K562 (cell line): ENCODE data around the gene SENP8. TPM values are rescaled to one million over a fixed set of nuclear protein-coding genes. Genes with fewer than 3 reads are reported as not detected.

ENCODE experiments used
- ATAC-seq: fragments of 200-7000 bp; cut with Tn5 transposase; 3 replicates; pipeline ENCODE4 v1.9.1; 2020; ENCODE audit warnings: moderate library complexity
- BruUV-seq: library from RNA; stranded (reverse); fragments of 400-500 nt; replicated peaks from 2 replicates; lab custom pipeline; 2021; lab: Mats Ljungman, UMichigan
- CTCF ChIA-PET: fragments of 300-600 bp; formaldehyde crosslinking; extraction: SDS; loops from one replicate; lab custom pipeline; 2021; ENCODE audit warnings: low intra/inter-chr PET ratio; lab: Yijun Ruan, JAX
- POLR2A ChIA-PET: fragments of 300-600, 350-650 bp; sonication (Branson Sonifier 250); formaldehyde crosslinking; extraction: SDS; loops from one replicate; lab custom pipeline; 2021; ENCODE audit warnings: antibody characterized with exemption, inconsistent platforms; lab: Yijun Ruan, JAX
- DNase-seq, 4 experiments: peaks; one replicate each; pipeline versions ENCODE4 v3.0.0 to v3.0.0-alpha.2; 2011 to 2018; ENCODE audit warnings: low spot score in 3 of 4, mixed read lengths in 3 of 4; ENCODE audit errors: extremely low read depth in 1 of 4
- FAIRE-seq: peaks from 2 replicates; lab custom pipeline; 2011; peaks lifted over from hg19 to GRCh38; lab: Jason Lieb, UNC
- H2AFZ ChIP-seq: 2 replicates; pipeline ENCODE4 v1.6.0; 2011; ENCODE audit warnings: low read depth, low read length, control low read depth, inconsistent platforms
- H3K27ac ChIP-seq: fragments of 200-600 bp; 3 replicates; pipeline ENCODE4 v1.8.0; 2011; ENCODE audit warnings: low read depth, mild to moderate bottlenecking, control low read depth, inconsistent platforms, low read length, moderate library complexity, mixed read lengths; ENCODE audit errors: extremely low read depth
- H3K27me3 ChIP-seq, 2 experiments: fragments of 300-600 bp in 1 of 2; 2 replicates in 1 of 2; 3 replicates in 1 of 2; pipeline versions ENCODE4 v1.6.0 to v1.8.0; 2011; ENCODE audit warnings: inconsistent platforms in 2 of 2, low read length in 2 of 2, mild to moderate bottlenecking in 1 of 2, mixed read lengths in 1 of 2, moderate library complexity in 1 of 2; ENCODE audit not compliant: control insufficient read depth in 2 of 2, insufficient read depth in 2 of 2
- H3K36me3 ChIP-seq: fragments of 300-600 bp; 3 replicates; pipeline ENCODE4 v1.8.0; 2011; ENCODE audit warnings: mild to moderate bottlenecking, low read length, inconsistent platforms; ENCODE audit not compliant: control insufficient read depth, insufficient read depth
- H3K4me1 ChIP-seq, 2 experiments: fragments of 200-600 bp in 1 of 2; replicated peaks in 1 of 2; 2 replicates in 1 of 2; 3 replicates in 1 of 2; pipeline versions ENCODE4 v1.5.1 to v1.8.0; 2011; ENCODE audit warnings: inconsistent platforms in 2 of 2, low read length in 2 of 2, mild to moderate bottlenecking in 1 of 2, mixed read lengths in 1 of 2, moderate library complexity in 1 of 2; ENCODE audit not compliant: control insufficient read depth in 2 of 2, insufficient read depth in 2 of 2
- H3K4me2 ChIP-seq: 2 replicates; pipeline ENCODE4 v1.6.1; 2011; ENCODE audit warnings: low read length, control low read depth, inconsistent platforms, mixed read lengths; ENCODE audit not compliant: insufficient read depth
- H3K4me3 ChIP-seq: fragments of 200-600 bp; sonication (generic), shearing (Covaris generic); 2 replicates; pipeline ENCODE4 v1.5.1; 2016; ENCODE audit warnings: control low read depth, inconsistent platforms
- H3K79me2 ChIP-seq: fragments of 200-600 bp; 3 replicates; pipeline ENCODE4 v1.8.0; 2011; ENCODE audit warnings: low read length, inconsistent platforms; ENCODE audit not compliant: control insufficient read depth, insufficient read depth
- H3K9ac ChIP-seq, 2 experiments: 2 replicates each; pipeline versions ENCODE4 v1.6.0 to v1.6.1; 2011; ENCODE audit warnings: low read depth in 2 of 2, low read length in 2 of 2, control low read depth in 1 of 2, inconsistent platforms in 1 of 2, mild to moderate bottlenecking in 1 of 2, mixed read lengths in 1 of 2; ENCODE audit not compliant: insufficient read depth in 1 of 2
- H3K9me1 ChIP-seq: one replicate; pipeline ENCODE4 v1.6.0; 2011; ENCODE audit warnings: inconsistent platforms, mild to moderate bottlenecking, low read length, moderate library complexity; ENCODE audit not compliant: control insufficient read depth, insufficient read depth
- H3K9me3 ChIP-seq: replicated peaks from 2 replicates; pipeline ENCODE4 v1.5.1; 2011; ENCODE audit warnings: low read depth, low read length, inconsistent platforms; ENCODE audit not compliant: control insufficient read depth, insufficient read depth
- H4K20me1 ChIP-seq: replicated peaks from 2 replicates; pipeline ENCODE4 v1.6.1; 2011; ENCODE audit warnings: low read length, inconsistent platforms, mixed read lengths; ENCODE audit not compliant: control insufficient read depth, insufficient read depth
- NRF1 ChIP-seq, 2 experiments: fragments of 450-650 bp; IDR thresholded peaks in 1 of 2; conservative IDR thresholded peaks in 1 of 2; 2 replicates each; pipeline ENCODE4 v1.6.1; 2014; ENCODE audit warnings: mild to moderate bottlenecking in 2 of 2
- PURB ChIP-seq: sonication (generic); formaldehyde crosslinking; IDR thresholded peaks from 2 replicates; pipeline ENCODE4 v1.9.0; 2021; ENCODE audit warnings: low read depth, mild to moderate bottlenecking, missing genetic modification reagents
- YBX1 ChIP-seq: fragments of 450-650 bp; IDR thresholded peaks from 2 replicates; pipeline ENCODE4 v1.7.1; 2016; ENCODE audit warnings: mild to moderate bottlenecking
- ZC3H8 ChIP-seq: fragments of 450-650 bp; IDR thresholded peaks from 2 replicates; pipeline ENCODE4 v1.6.1; 2017
- ZNF175 ChIP-seq: fragments of 200-800 bp; sonication (Bioruptor generic); IDR thresholded peaks from 2 replicates; pipeline ENCODE4 v1.6.1; 2016; ENCODE audit warnings: low read depth, mild to moderate bottlenecking, missing genetic modification characterization, missing compliant biosample characterization
- ZNF274 ChIP-seq: IDR thresholded peaks from 2 replicates; pipeline ENCODE4 v1.6.1; 2011; ENCODE audit warnings: low read depth, mild to moderate bottlenecking, low read length, moderate library complexity, borderline replicate concordance
- ZNF77 ChIP-seq: fragments of 250-450 bp; sonication (Bioruptor Pico); IDR thresholded peaks from 2 replicates; pipeline ENCODE4 v1.5.0; 2020
- WGBS: fragments of 100-300 bp; shearing (Covaris generic); methylation state at CpG from one replicate; pipeline ENCODE4 v1.1.6; 2016; ENCODE audit warnings: low coverage, mixed read lengths; ENCODE audit not compliant: insufficient coverage; ENCODE audit errors: missing lambda C conversion rate; 5-methylcytosine and 5-hydroxymethylcytosine counted together
- in situ Hi-C: fragments of 300-500 bp; cut with MboI; formaldehyde crosslinking; loops from 4 replicates; pipeline ENCODE4 v1.15.0; 2018; ENCODE audit warnings: inconsistent platforms, mixed read lengths
- intact Hi-C: fragments of 100-400 bp; cut with micrococcal nuclease; formaldehyde crosslinking; loops from 2 replicates; pipeline ENCODE4 v1.14.2; 2022
- polyA plus RNA-seq, 8 experiments: library from polyadenylated mRNA; depleted of rRNA in 4 of 8; stranded (reverse) in 5 of 8; unstranded in 3 of 8; fragments of >200 nt; fragmentation: Nextera tagmentation in 2 of 8; fragmentation: Illumina TruSeq in 1 of 8; extraction: Ambion mirVana in 2 of 8; extraction: Trizol in 1 of 8; gene quantifications; 2 replicates each; pipeline versions ENCODE4 v1.2.1 to v1.2.3, GENCODE V29; 2011 to 2014; ENCODE audit warnings: inconsistent platforms in 1 of 8, missing spikeins in 1 of 8
- total RNA-seq, 7 experiments: library from RNA; depleted of rRNA in 6 of 7; stranded (reverse); fragments of >200 nt in 6 of 7; fragmentation: Illumina TruSeq in 2 of 7; extraction: Trizol in 2 of 7; gene quantifications; 2 replicates each; pipeline versions ENCODE4 v1.2.1 to v1.2.3, GENCODE V29; 2011 to 2021; ENCODE audit warnings: low replicate concordance in 1 of 7
- TF ChIP-seq, protein P1 (sequence below): sonication (generic); formaldehyde crosslinking; IDR thresholded peaks from 2 replicates; pipeline ENCODE4 v1.8.1; 2022; ENCODE audit warnings: missing genetic modification reagents
- TF ChIP-seq, protein P2 (sequence below): fragments of 450-650 bp; formaldehyde crosslinking; IDR thresholded peaks from 2 replicates; pipeline ENCODE4 v1.4.0; 2020; ENCODE audit warnings: mild to moderate bottlenecking, moderate library complexity

SENP8 gene
- total and polyA plus RNA-seq, 9 of the 15 experiments (the other 6 are each of a cell fraction or from before 2014, with no cell fraction given), result 1.4 to 5.4 (median 2.4) TPM

DNA sequence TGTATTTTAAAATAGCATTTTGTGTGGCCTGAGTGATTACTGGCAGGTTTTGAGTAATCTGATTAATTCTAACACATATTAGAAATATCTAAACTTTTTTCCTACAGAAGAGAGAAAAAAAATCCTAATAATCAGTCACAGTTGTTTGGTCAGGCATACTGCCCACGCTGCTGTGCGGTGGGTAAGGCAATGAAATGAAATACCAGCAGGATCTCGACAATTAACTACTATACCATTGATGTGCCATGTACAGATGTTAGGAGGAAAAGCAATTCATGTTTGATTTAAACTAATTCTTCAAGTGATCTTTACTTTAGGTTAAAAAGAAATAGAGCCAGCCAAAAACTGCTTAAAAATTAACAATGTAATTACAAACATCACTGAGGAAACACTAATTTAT lies 74.2 kb downstream of the SENP8 start:
- Histone ChIP-seq H3K27ac (no peak overlapping the region), H3K4me2 (no peak overlapping the region), H3K9me1 (no peaks in the 10 kb centered on the region), H3K79me2 (no peaks in the 10 kb centered on the region), H4K20me1 (no peaks in the 10 kb centered on the region; the same call in 1 of the 2 replicates), H3K27me3 (peaks cover 8 to 16% of the 10 kb centered on the region in 2 experiments; a peak in 3 of 5 replicates), H3K9ac (no peak overlapping the region), H3K4me3 (no peak overlapping the region), H3K4me1 (peaks cover 5 to 10% of the 10 kb centered on the region in 2 experiments; a peak in 4 of 5 replicates), H3K36me3 (no peaks in the 10 kb centered on the region), H3K9me3 (no peaks in the 10 kb centered on the region), H2AFZ (no peak overlapping the region)
- in situ Hi-C loops (no loop called here), intact Hi-C loops (no loop called here)
- TF ChIP-seq NRF1 (conservative IDR thresholded peaks at IDR 0.05 in 1 of 2, IDR thresholded peaks at IDR 0.05 in 1 of 2) (no peak), PURB (CRISPR knock-in tag) (no peak), ZNF175 (CRISPR knock-in tag) (no peak), YBX1 (no peak), ZNF274 (no peak), ZNF77 (CRISPR knock-in tag) (no peak), ZC3H8 (no peak)
- TF ChIP-seq, protein P1, sequence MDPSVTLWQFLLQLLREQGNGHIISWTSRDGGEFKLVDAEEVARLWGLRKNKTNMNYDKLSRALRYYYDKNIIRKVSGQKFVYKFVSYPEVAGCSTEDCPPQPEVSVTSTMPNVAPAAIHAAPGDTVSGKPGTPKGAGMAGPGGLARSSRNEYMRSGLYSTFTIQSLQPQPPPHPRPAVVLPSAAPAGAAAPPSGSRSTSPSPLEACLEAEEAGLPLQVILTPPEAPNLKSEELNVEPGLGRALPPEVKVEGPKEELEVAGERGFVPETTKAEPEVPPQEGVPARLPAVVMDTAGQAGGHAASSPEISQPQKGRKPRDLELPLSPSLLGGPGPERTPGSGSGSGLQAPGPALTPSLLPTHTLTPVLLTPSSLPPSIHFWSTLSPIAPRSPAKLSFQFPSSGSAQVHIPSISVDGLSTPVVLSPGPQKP (CRISPR knock-in tag), result no peak
- TF ChIP-seq, protein P2, sequence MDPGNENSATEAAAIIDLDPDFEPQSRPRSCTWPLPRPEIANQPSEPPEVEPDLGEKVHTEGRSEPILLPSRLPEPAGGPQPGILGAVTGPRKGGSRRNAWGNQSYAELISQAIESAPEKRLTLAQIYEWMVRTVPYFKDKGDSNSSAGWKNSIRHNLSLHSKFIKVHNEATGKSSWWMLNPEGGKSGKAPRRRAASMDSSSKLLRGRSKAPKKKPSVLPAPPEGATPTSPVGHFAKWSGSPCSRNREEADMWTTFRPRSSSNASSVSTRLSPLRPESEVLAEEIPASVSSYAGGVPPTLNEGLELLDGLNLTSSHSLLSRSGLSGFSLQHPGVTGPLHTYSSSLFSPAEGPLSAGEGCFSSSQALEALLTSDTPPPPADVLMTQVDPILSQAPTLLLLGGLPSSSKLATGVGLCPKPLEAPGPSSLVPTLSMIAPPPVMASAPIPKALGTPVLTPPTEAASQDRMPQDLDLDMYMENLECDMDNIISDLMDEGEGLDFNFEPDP (CRISPR knock-in tag), result no peak
- ChIA-PET CTCF (no interaction called here), POLR2A (no interaction called here)
- no peak for ATAC-seq
- WGBS, result 23% methylated on average over 3 of the region's 3 CpGs
- FAIRE-seq, result no peak
- no TSS peak for BruUV-seq
- no peak for DNase-seq

Other genes starting within 250 kb of the SENP8 start
- gene MYO9A, start 253 bp upstream of the SENP8 start, total RNA-seq (2014; rRNA removed), result 5.4 and 7.1 TPM in 2 replicates
- 14.6 and 15.2 TPM in 2 replicates for gene MYO9A, start 253 bp upstream of the SENP8 start, total RNA-seq (2014; rRNA removed; fragmentation: Illumina TruSeq; extraction: Trizol)
- gene MYO9A, start 253 bp upstream of the SENP8 start, total RNA-seq (2015; rRNA removed; fragmentation: Illumina TruSeq; extraction: Trizol), result 11.4 and 15.4 TPM in 2 replicates
- gene MYO9A, start 253 bp upstream of the SENP8 start, total RNA-seq (2021), result 9.4 and 10.6 TPM in 2 replicates
- gene MYO9A, start 253 bp upstream of the SENP8 start, polyA plus RNA-seq (2011; rRNA removed), result 5.2 and 5.8 TPM in 2 replicates
- 4.0 and 6.8 TPM in 2 replicates for gene MYO9A, start 253 bp upstream of the SENP8 start, polyA plus RNA-seq (2014; fragmentation: Illumina TruSeq; extraction: Trizol)
- gene MYO9A, start 253 bp upstream of the SENP8 start, polyA plus RNA-seq (2014; fragmentation: Nextera tagmentation; extraction: Ambion mirVana), result 1 to 10 TPM; 1.9 to 2.7 TPM
- gene MYO9A, start 253 bp upstream of the SENP8 start, polyA plus RNA-seq (2014; rRNA removed), result 2.9 and 3.4 TPM in 2 replicates
- gene GRAMD2A, start 79.4 kb downstream of the SENP8 start, total RNA-seq (2014; rRNA removed), result not detected in 2 replicates
- gene GRAMD2A, start 79.4 kb downstream of the SENP8 start, total RNA-seq (2014; rRNA removed; fragmentation: Illumina TruSeq; extraction: Trizol), result not detected in 2 replicates
- gene GRAMD2A, start 79.4 kb downstream of the SENP8 start, total RNA-seq (2015; rRNA removed; fragmentation: Illumina TruSeq; extraction: Trizol), result not detected in 2 replicates
- gene GRAMD2A, start 79.4 kb downstream of the SENP8 start, total RNA-seq (2021), result not detected in 2 replicates
- gene GRAMD2A, start 79.4 kb downstream of the SENP8 start, polyA plus RNA-seq (2011; rRNA removed), result 0.14 and 0.22 TPM in 2 replicates
- gene GRAMD2A, start 79.4 kb downstream of the SENP8 start, polyA plus RNA-seq (2014; fragmentation: Illumina TruSeq; extraction: Trizol), result not detected in 2 replicates
- gene GRAMD2A, start 79.4 kb downstream of the SENP8 start, polyA plus RNA-seq (2014; fragmentation: Nextera tagmentation; extraction: Ambion mirVana), result not detected
- 0.08 TPM in 1 of 2 replicates, not detected in the other for gene GRAMD2A, start 79.4 kb downstream of the SENP8 start, polyA plus RNA-seq (2014; rRNA removed)
- 368 and 422 TPM in 2 replicates for gene PKM, start 112.8 kb downstream of the SENP8 start, total RNA-seq (2014; rRNA removed)
- gene PKM, start 112.8 kb downstream of the SENP8 start, total RNA-seq (2014; rRNA removed; fragmentation: Illumina TruSeq; extraction: Trizol), result 309 and 338 TPM in 2 replicates
- gene PKM, start 112.8 kb downstream of the SENP8 start, total RNA-seq (2015; rRNA removed; fragmentation: Illumina TruSeq; extraction: Trizol), result 472 and 481 TPM in 2 replicates
- gene PKM, start 112.8 kb downstream of the SENP8 start, total RNA-seq (2021), result 466 and 471 TPM in 2 replicates
- gene PKM, start 112.8 kb downstream of the SENP8 start, polyA plus RNA-seq (2011; rRNA removed), result 825 and 845 TPM in 2 replicates
- gene PKM, start 112.8 kb downstream of the SENP8 start, polyA plus RNA-seq (2014; fragmentation: Illumina TruSeq; extraction: Trizol), result 507 and 521 TPM in 2 replicates
- gene PKM, start 112.8 kb downstream of the SENP8 start, polyA plus RNA-seq (2014; fragmentation: Nextera tagmentation; extraction: Ambion mirVana), result 100 to 1,000 TPM; 140 to 308 TPM
- gene PKM, start 112.8 kb downstream of the SENP8 start, polyA plus RNA-seq (2014; rRNA removed), result 383 and 417 TPM in 2 replicates
- 24.1 and 24.9 TPM in 2 replicates for gene PARP6, start 154.2 kb downstream of the SENP8 start, total RNA-seq (2014; rRNA removed)
- gene PARP6, start 154.2 kb downstream of the SENP8 start, total RNA-seq (2014; rRNA removed; fragmentation: Illumina TruSeq; extraction: Trizol), result 26.3 and 28.3 TPM in 2 replicates
- 25.2 and 27.8 TPM in 2 replicates for gene PARP6, start 154.2 kb downstream of the SENP8 start, total RNA-seq (2015; rRNA removed; fragmentation: Illumina TruSeq; extraction: Trizol)
- 35.0 and 42.9 TPM in 2 replicates for gene PARP6, start 154.2 kb downstream of the SENP8 start, total RNA-seq (2021)
- gene PARP6, start 154.2 kb downstream of the SENP8 start, polyA plus RNA-seq (2011; rRNA removed), result 83.2 and 105 TPM in 2 replicates
- 34.4 and 41.7 TPM in 2 replicates for gene PARP6, start 154.2 kb downstream of the SENP8 start, polyA plus RNA-seq (2014; fragmentation: Illumina TruSeq; extraction: Trizol)
- gene PARP6, start 154.2 kb downstream of the SENP8 start, polyA plus RNA-seq (2014; fragmentation: Nextera tagmentation; extraction: Ambion mirVana), result 10 to 100 TPM; 14.8 to 18.9 TPM
- 39.3 and 43.4 TPM in 2 replicates for gene PARP6, start 154.2 kb downstream of the SENP8 start, polyA plus RNA-seq (2014; rRNA removed)
- gene CELF6, start 201.8 kb downstream of the SENP8 start, total RNA-seq (2014; rRNA removed), result 0.04 TPM in 1 of 2 replicates, not detected in the other
- not detected in 2 replicates for gene CELF6, start 201.8 kb downstream of the SENP8 start, total RNA-seq (2014; rRNA removed; fragmentation: Illumina TruSeq; extraction: Trizol)
- 0.08 TPM in 1 of 2 replicates, not detected in the other for gene CELF6, start 201.8 kb downstream of the SENP8 start, total RNA-seq (2015; rRNA removed; fragmentation: Illumina TruSeq; extraction: Trizol)
- gene CELF6, start 201.8 kb downstream of the SENP8 start, total RNA-seq (2021), result not detected in 2 replicates
- 0.03 TPM in 1 of 2 replicates, not detected in the other for gene CELF6, start 201.8 kb downstream of the SENP8 start, polyA plus RNA-seq (2011; rRNA removed)
- gene CELF6, start 201.8 kb downstream of the SENP8 start, polyA plus RNA-seq (2014; fragmentation: Illumina TruSeq; extraction: Trizol), result not detected in 2 replicates
- under 1 TPM in 1 of 2 experiments, not detected in 1; 0.01 TPM for gene CELF6, start 201.8 kb downstream of the SENP8 start, polyA plus RNA-seq (2014; fragmentation: Nextera tagmentation; extraction: Ambion mirVana)
- 0.11 TPM in 1 of 2 replicates, not detected in the other for gene CELF6, start 201.8 kb downstream of the SENP8 start, polyA plus RNA-seq (2014; rRNA removed)